Mucosa of rectum (tissue), 2 donors: ENCODE data around the gene LPCAT3.

ENCODE experiments used
- H3K27ac ChIP-seq, 2 donors: one replicate each; pipeline ENCODE4 v1.7.0; 2013; ENCODE audit warnings: inconsistent platforms in 2 of 2, low read depth in 2 of 2, low read length in 2 of 2
- H3K27me3 ChIP-seq, 2 donors: one replicate each; pipeline ENCODE4 v1.7.0; 2013; ENCODE audit warnings: low read length in 2 of 2; ENCODE audit not compliant: control insufficient read depth in 2 of 2, insufficient read depth in 2 of 2
- H3K36me3 ChIP-seq, 2 donors: one replicate each; pipeline ENCODE4 v1.7.0; 2013; ENCODE audit warnings: low read length in 2 of 2; ENCODE audit not compliant: control insufficient read depth in 2 of 2, insufficient read depth in 2 of 2
- H3K4me1 ChIP-seq, 2 donors: one replicate each; pipeline ENCODE4 v1.7.0; 2013; ENCODE audit warnings: low read length in 2 of 2, mild to moderate bottlenecking in 1 of 2; ENCODE audit not compliant: control insufficient read depth in 2 of 2, insufficient read depth in 2 of 2
- H3K4me3 ChIP-seq, 2 donors: one replicate each; pipeline ENCODE4 v1.7.0; 2013; ENCODE audit warnings: low read length in 2 of 2
- H3K9ac ChIP-seq, 2 donors: one replicate each; pipeline ENCODE4 v1.7.0; 2013; ENCODE audit warnings: low read length in 2 of 2, low read depth in 1 of 2, mild to moderate bottlenecking in 1 of 2
- H3K9me3 ChIP-seq, 2 donors: one replicate each; pipeline ENCODE4 v1.7.0; 2013; ENCODE audit warnings: low read length in 2 of 2; ENCODE audit not compliant: control insufficient read depth in 2 of 2
- donor health status: healthy.
- donor health status: Normal muscosa, but diverticular disease.

The LPCAT3 gene

GRCh38 chr12:6941782-6942181 lies 76.5 kb downstream of the LPCAT3 start:
- peaks cover 10 to 14% of the 10 kb centered on the region in 2 donors for H3K36me3 ChIP-seq

GRCh38 chr12:6941267-6941666 lies 77.0 kb downstream of the LPCAT3 start:
- Histone ChIP-seq H3K4me1 (peaks cover 41% of the 10 kb centered on the region in 2 donors), H3K27ac (no peak overlapping the region), H3K27me3 (no peaks in the 10 kb centered on the region), H3K9me3 (no peaks in the 10 kb centered on the region), H3K9ac (no peak overlapping the region), H3K36me3 (peaks cover 10 to 14% of the 10 kb centered on the region in 2 donors), H3K4me3 (no peak overlapping the region)

More at GRCh38 chr12:6941782-6942181, 76.5 kb downstream of the LPCAT3 start:
- Histone ChIP-seq H3K27me3 (no peaks in the 10 kb centered on the region), H3K9me3 (no peaks in the 10 kb centered on the region), H3K9ac (no peak overlapping the region), H3K4me1 (peaks cover 42 to 44% of the 10 kb centered on the region in 2 donors), H3K27ac (no peak overlapping the region), H3K4me3 (no peak overlapping the region)

DNA sequence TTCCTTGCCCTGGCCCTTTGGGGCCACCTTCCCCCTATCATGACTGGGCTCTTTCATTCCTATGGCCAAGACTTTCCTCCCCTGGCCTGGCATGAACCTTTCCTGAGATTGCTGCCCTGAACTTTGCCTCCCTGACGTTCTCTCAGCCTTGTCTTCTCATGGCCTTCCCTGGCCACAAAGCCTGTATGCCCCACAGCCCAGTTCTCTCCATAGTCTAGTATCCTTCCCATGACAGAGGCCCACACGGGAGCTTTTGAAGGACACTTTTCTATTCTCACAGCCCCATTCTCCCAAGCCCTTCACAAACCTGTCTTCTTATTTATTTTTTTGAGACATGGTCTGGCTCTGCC lies 79.1 kb downstream of the LPCAT3 start:
- no peaks in the 10 kb centered on the region for H3K27me3 ChIP-seq
- H3K27ac ChIP-seq, result no peak overlapping the region
- no peak overlapping the region for H3K4me3 ChIP-seq
- H3K9me3 ChIP-seq, result no peaks in the 10 kb centered on the region
- peaks cover 20 to 27% of the 10 kb centered on the region in 2 donors for H3K4me1 ChIP-seq
- H3K36me3 ChIP-seq, result peaks cover 10 to 31% of the 10 kb centered on the region in 2 donors
- H3K9ac ChIP-seq, result no peak overlapping the region

GRCh38 chr12:6938353-6939190 lies 79.7 kb downstream of the LPCAT3 start:
- Histone ChIP-seq H3K4me1 (peaks cover 23 to 32% of the 10 kb centered on the region in 2 donors), H3K27ac (peak overlapping the region; percentile 94 to 95), H3K36me3 (peaks cover 10 to 37% of the 10 kb centered on the region in 2 donors), H3K9me3 (no peaks in the 10 kb centered on the region), H3K9ac (peak overlapping the region; percentile 49 to 90), H3K4me3 (peak overlapping the region; percentile 51 to 75), H3K27me3 (no peaks in the 10 kb centered on the region)

DNA sequence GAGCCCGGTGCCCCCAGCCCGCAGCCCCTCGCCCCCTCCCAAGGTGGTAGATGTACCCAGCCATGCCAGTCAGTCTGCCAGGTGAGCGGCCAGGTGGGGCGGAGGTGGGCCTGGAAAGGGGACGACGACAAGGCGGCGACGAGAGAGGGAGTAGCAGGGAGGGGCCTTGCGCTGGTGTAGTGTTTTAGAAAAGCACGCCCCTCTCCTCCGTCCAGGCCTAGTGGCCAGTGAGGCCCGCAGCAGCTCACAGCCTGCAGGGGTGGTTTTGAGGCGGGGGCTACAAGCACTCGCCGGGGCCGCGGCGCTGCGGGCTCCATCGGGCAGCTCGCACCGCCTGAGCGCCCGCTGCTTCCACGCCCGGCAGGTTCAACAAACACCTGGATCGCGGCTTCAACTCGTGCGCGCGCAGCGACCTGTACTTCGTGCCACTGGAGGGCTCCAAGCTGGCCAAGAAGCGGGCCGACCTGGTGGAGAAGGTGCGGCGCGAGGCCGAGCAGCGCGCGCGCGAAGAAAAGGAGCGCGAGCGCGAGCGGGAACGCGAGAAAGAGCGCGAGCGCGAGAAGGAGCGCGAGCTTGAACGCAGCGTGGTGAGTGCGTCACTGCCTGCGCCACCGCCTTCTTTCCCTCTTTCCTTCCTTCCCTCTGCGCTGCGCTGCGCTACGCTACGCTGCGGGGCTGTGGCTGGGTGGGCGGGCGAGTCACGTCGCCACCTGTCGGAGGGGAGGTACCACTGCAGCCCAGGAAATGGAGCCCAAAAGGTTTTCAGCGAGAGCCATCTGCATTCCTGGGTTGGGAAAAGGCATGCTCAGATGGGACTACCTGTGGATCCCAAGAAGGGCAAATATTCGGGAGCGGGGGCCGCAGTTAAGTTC lies 80.6 kb downstream of the LPCAT3 start:
- Histone ChIP-seq H3K4me3 (peak overlapping the region; percentile 75 to 79), H3K27me3 (no peaks in the 10 kb centered on the region), H3K9me3 (no peaks in the 10 kb centered on the region), H3K9ac (peak overlapping the region; percentile 81 to 90), H3K36me3 (peaks cover 10 to 40% of the 10 kb centered on the region in 2 donors), H3K4me1 (peaks cover 20 to 29% of the 10 kb centered on the region in 2 donors), H3K27ac (peak overlapping the region; percentile 94 to 95)

GRCh38 chr12:6936636-6937480 lies 81.4 kb downstream of the LPCAT3 start:
- H3K4me3 ChIP-seq, result peak overlapping the region; percentile 75 to 79
- H3K27ac ChIP-seq, result peak overlapping the region; percentile 94 to 95
- peak overlapping the region; percentile 81 to 90 for H3K9ac ChIP-seq
- H3K27me3 ChIP-seq, result no peaks in the 10 kb centered on the region
- H3K9me3 ChIP-seq, result no peaks in the 10 kb centered on the region
- H3K4me1 ChIP-seq, result peaks cover 20 to 28% of the 10 kb centered on the region in 2 donors
- peaks cover 10 to 40% of the 10 kb centered on the region in 2 donors for H3K36me3 ChIP-seq

DNA sequence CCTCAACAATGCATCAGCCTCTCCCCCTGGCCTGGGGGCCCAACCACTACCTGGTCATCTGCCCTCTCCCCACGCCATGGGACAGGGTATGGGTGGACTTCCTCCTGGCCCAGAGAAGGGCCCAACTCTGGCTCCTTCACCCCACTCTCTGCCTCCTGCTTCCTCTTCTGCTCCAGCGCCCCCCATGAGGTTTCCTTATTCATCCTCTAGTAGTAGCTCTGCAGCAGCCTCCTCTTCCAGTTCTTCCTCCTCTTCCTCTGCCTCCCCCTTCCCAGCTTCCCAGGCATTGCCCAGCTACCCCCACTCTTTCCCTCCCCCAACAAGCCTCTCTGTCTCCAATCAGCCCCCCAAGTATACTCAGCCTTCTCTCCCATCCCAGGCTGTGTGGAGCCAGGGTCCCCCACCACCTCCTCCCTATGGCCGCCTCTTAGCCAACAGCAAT lies 82.1 kb downstream of the LPCAT3 start:
- Histone ChIP-seq H3K9me3 (no peaks in the 10 kb centered on the region), H3K27ac (no peak overlapping the region), H3K36me3 (peaks cover 6 to 34% of the 10 kb centered on the region in 2 donors), H3K4me1 (peaks cover 20 to 28% of the 10 kb centered on the region in 2 donors), H3K27me3 (no peaks in the 10 kb centered on the region), H3K4me3 (no peak overlapping the region), H3K9ac (no peak overlapping the region)

DNA sequence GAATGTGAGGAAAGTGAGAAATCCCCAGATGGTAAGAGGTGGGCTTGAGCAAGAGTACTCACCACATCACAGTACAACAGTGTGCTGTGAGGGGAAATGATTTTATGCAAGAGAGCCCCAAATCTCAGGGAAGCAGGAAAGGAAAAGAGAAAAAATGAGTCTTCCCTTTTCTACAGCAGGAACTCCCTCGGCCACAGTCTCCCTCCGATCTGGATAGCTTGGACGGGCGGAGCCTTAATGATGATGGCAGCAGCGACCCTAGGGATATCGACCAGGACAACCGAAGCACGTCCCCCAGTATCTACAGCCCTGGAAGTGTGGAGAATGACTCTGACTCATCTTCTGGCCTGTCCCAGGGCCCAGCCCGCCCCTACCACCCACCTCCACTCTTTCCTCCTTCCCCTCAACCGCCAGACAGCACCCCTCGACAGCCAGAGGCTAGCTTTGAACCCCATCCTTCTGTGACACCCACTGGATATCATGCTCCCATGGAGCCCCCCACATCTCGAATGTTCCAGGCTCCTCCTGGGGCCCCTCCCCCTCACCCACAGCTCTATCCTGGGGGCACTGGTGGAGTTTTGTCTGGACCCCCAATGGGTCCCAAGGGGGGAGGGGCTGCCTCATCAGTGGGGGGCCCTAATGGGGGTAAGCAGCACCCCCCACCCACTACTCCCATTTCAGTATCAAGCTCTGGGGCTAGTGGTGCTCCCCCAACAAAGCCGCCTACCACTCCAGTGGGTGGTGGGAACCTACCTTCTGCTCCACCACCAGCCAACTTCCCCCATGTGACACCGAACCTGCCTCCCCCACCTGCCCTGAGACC lies 82.7 kb downstream of the LPCAT3 start:
- Histone ChIP-seq H3K9me3 (no peaks in the 10 kb centered on the region), H3K27me3 (no peaks in the 10 kb centered on the region), H3K27ac (no peak overlapping the region), H3K4me1 (peaks cover 23 to 28% of the 10 kb centered on the region in 2 donors), H3K9ac (no peak overlapping the region), H3K36me3 (peaks cover 1 to 30% of the 10 kb centered on the region in 2 donors), H3K4me3 (no peak overlapping the region)

GRCh38 chr12:6934110-6934509 lies 84.2 kb downstream of the LPCAT3 start:
- Histone ChIP-seq H3K9ac (no peak overlapping the region), H3K4me3 (peak overlapping the region in 1 of 2 donors; percentile 26), H3K27me3 (no peaks in the 10 kb centered on the region), H3K9me3 (no peaks in the 10 kb centered on the region), H3K27ac (peak overlapping the region; percentile 36 to 43), H3K4me1 (peaks cover 34 to 39% of the 10 kb centered on the region in 2 donors), H3K36me3 (peaks cover 0 to 27% of the 10 kb centered on the region in 2 donors)
